GM21360 (cell line): ENCODE measurements around the gene NUDT1.

Source experiments
- ATAC-seq: cut with Tn5 transposase; IDR thresholded peaks from one replicate; pipeline ENCODE4 v1.9.1; 2021; ENCODE audit warnings: mild to moderate bottlenecking, moderate library complexity; ENCODE audit not compliant: unreplicated experiment

NUDT1 gene

GRCh38 chr7:2290877-2291276, 48.9 kb downstream of the NUDT1 start:
- no peak for ATAC-seq

- no peak for ATAC-seq
Observed at GRCh38 chr7:2295936-2296620, 54.1 kb downstream of the NUDT1 start.

GRCh38 chr7:2296832-2297231, 54.8 kb downstream of the NUDT1 start:
- ATAC-seq = no peak

- peak; percentile 46 for ATAC-seq
Observed at GRCh38 chr7:2299131-2299829, 57.3 kb downstream of the NUDT1 start.

GRCh38 chr7:2299870-2300512, 58.0 kb downstream of the NUDT1 start:
- no peak for ATAC-seq
